Omental fat pad (tissue), 4 donors: Measurements from ENCODE around the gene NFATC1. TPM values are rescaled to one million over a fixed set of nuclear protein-coding genes. Genes with fewer than 3 reads are reported as not detected.

Source experiments
- ATAC-seq: fragments of 150-250 bp; one replicate; pipeline ENCODE4 v1.9.1; 2016; ENCODE audit warnings: mild to moderate bottlenecking, moderate library complexity; ENCODE audit not compliant: low FRiP score
- DNase-seq: peaks from one replicate; pipeline ENCODE4 v3.0.0-alpha.2; 2019; ENCODE audit warnings: low spot score
- CTCF ChIP-seq, 3 donors: fragments of 450-650 bp; IDR thresholded peaks; one replicate each; pipeline ENCODE4 v1.5.1; 2016 to 2017; ENCODE audit warnings: antibody characterized with exemption in 3 of 3, mild to moderate bottlenecking in 3 of 3, moderate library complexity in 2 of 3
- total RNA-seq, 4 donors: library from RNA; depleted of rRNA; stranded (reverse); fragments of >200 nt; gene quantifications; one replicate each; pipeline ENCODE4 v1.1.0, GENCODE V29; 2016

Gene NFATC1
- total RNA-seq, 4 donors from 2014 or later = 10.7 to 57.4 (median 19.1) TPM

- no peak for ATAC-seq
- DNase-seq = peak; percentile 8
- no peak for TF ChIP-seq CTCF (IDR thresholded peaks at IDR 0.05)
Measured at GRCh38 chr18:79571211-79572092, 175.7 kb downstream of the NFATC1 start.

GRCh38 chr18:79572093-79572780 lies 176.5 kb downstream of the NFATC1 start:
- DNase-seq = peak; percentile 9
- no peak for ATAC-seq
- TF ChIP-seq CTCF (IDR thresholded peaks at IDR 0.05) = no peak

GRCh38 chr18:79572848-79573451 lies 177.2 kb downstream of the NFATC1 start:
- no peak for ATAC-seq
- no peak for TF ChIP-seq CTCF (IDR thresholded peaks at IDR 0.05)
- DNase-seq = peak; percentile 3

GRCh38 chr18:79573921-79574491 lies 178.3 kb downstream of the NFATC1 start:
- TF ChIP-seq CTCF (IDR thresholded peaks at IDR 0.05) = no peak
- no peak for ATAC-seq
- peak; percentile 11 for DNase-seq

- TF ChIP-seq CTCF (IDR thresholded peaks at IDR 0.05) = no peak
- ATAC-seq (no peak), DNase-seq (no peak)
Measured at GRCh38 chr18:79574938-79575525, 179.3 kb downstream of the NFATC1 start.

GRCh38 chr18:79575891-79576685 lies 180.4 kb downstream of the NFATC1 start:
- DNase-seq = peak; percentile 18
- TF ChIP-seq CTCF (IDR thresholded peaks at IDR 0.05) = no peak
- ATAC-seq = no peak
